SK-N-SH treated with all-trans-retinoic acid at 6 μM for 48 hours (cell line): ENCODE data around the gene MSRB1.

Experiments used
- ATAC-seq: fragments of 200-7000 bp; cut with Tn5 transposase; 3 replicates; pipeline ENCODE4 v1.9.1; 2020; ENCODE audit warnings: mild to moderate bottlenecking, moderate library complexity
- BACH2 ChIP-seq: fragments of 250-450 bp; sonication (Bioruptor Pico); IDR thresholded peaks from 2 replicates; pipeline ENCODE4 v1.9.0; 2021; ENCODE audit warnings: mild to moderate bottlenecking, borderline replicate concordance
- CSDC2 ChIP-seq: fragments of 250-450 bp; sonication (Bioruptor Pico); IDR thresholded peaks from 2 replicates; pipeline ENCODE4 v1.5.0; 2020; ENCODE audit warnings: mild to moderate bottlenecking, moderate library complexity
- ISL1 ChIP-seq: fragments of 250-450 bp; sonication (Bioruptor Pico); IDR thresholded peaks from 2 replicates; pipeline ENCODE4 v2.1.2; 2022; ENCODE audit warnings: mild to moderate bottlenecking, moderate library complexity
- OSR1 ChIP-seq: fragments of 250-450 bp; sonication (Bioruptor Pico); IDR thresholded peaks from 2 replicates; pipeline ENCODE4 v1.8.0; 2022; ENCODE audit warnings: moderate library complexity, mild to moderate bottlenecking, inconsistent platforms
- PPARA ChIP-seq: fragments of 250-450 bp; sonication (Bioruptor Pico); IDR thresholded peaks from 2 replicates; pipeline ENCODE4 v1.5.0; 2020; ENCODE audit warnings: mild to moderate bottlenecking, borderline replicate concordance
- RARB ChIP-seq: fragments of 250-450 bp; sonication (Bioruptor Pico); IDR thresholded peaks from 2 replicates; pipeline ENCODE4 v1.8.0; 2021; ENCODE audit warnings: mild to moderate bottlenecking, moderate library complexity
- TCF4 ChIP-seq: fragments of 250-450 bp; sonication (Bioruptor Pico); IDR thresholded peaks from 2 replicates; pipeline ENCODE4 v1.8.0; 2021; ENCODE audit warnings: mild to moderate bottlenecking, moderate library complexity, borderline replicate concordance
- TOX ChIP-seq: fragments of 250-450 bp; sonication (Bioruptor Pico); IDR thresholded peaks from 2 replicates; pipeline ENCODE4 v1.8.0; 2021; ENCODE audit warnings: mild to moderate bottlenecking, moderate library complexity, borderline replicate concordance
- ZC3H10 ChIP-seq: fragments of 250-450 bp; sonication (Bioruptor Pico); IDR thresholded peaks from 2 replicates; pipeline ENCODE4 v1.5.1; 2021; ENCODE audit warnings: mild to moderate bottlenecking, moderate library complexity
- ZFP3 ChIP-seq: fragments of 250-450 bp; sonication (Bioruptor Pico); IDR thresholded peaks from 2 replicates; pipeline ENCODE4 v1.5.0; 2020; ENCODE audit warnings: mild to moderate bottlenecking, moderate library complexity
- ZNF70 ChIP-seq: fragments of 450-650 bp; formaldehyde crosslinking; IDR thresholded peaks from 2 replicates; pipeline ENCODE4 v1.5.0; 2020; ENCODE audit warnings: mild to moderate bottlenecking, moderate library complexity
- ZNF8 ChIP-seq: fragments of 450-650 bp; formaldehyde crosslinking; IDR thresholded peaks from 2 replicates; pipeline ENCODE4 v1.5.0; 2020; ENCODE audit warnings: mild to moderate bottlenecking, moderate library complexity
- TF ChIP-seq, protein P1 (sequence below): fragments of 250-450 bp; sonication (Bioruptor Pico); IDR thresholded peaks from 2 replicates; pipeline ENCODE4 v1.5.1; 2020; ENCODE audit warnings: low read depth, mild to moderate bottlenecking, moderate library complexity
- TF ChIP-seq, protein P2 (sequence below): fragments of 250-450 bp; sonication (Bioruptor Pico); IDR thresholded peaks from 2 replicates; pipeline ENCODE4 v1.5.1; 2021; ENCODE audit warnings: mild to moderate bottlenecking, moderate library complexity
- TF ChIP-seq, protein P3 (sequence below): fragments of 250-450 bp; sonication (Bioruptor Pico); IDR thresholded peaks from 2 replicates; pipeline ENCODE4 v1.5.0; 2020; ENCODE audit warnings: mild to moderate bottlenecking, moderate library complexity

MSRB1 gene

DNA sequence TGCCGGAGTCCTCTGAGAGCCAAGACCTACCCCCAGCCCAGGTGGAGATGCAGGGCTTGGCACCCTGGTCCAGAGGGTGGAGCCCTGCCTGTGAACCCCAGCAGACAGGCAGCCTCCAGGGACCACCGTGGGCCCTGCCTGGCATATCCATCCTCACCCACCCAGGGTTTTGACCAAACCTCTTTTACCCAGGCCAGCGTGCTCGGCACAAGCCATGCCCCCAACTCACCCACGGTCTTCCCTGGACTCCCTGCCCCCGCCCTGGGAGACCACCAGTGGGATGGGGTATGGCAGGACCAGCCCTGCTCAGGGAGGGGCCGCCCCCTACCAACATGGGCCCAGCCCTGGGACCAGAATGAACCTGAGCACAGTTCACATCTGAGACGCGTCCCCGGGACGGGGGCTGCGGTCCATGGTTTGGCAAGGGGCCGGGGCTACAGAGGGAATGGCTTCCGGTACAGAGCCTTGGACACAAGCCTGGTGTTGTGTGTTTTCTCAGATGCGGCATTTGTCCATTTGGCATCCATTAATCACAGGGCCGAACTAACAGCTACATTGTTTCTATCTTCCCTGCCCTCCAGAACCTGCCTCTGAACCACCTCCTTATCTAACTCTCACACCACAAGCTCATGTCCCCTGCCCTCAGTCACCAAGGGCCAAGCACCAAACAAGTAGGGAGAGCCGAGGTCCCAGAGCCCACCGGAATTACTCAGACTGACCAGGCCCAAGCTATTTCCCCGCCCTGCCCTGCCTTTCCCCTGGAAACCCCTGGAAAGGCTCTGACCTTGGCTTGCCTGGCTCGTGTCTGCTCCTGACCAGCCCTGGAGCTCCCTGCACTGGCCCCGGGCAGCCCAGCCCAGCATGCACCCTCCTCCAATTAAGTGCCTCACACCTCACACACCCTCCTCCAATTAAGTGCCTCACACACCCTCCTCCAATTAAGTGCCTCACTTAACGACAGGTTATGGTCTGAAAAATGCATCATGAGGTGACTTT is 38.9 kb downstream of the MSRB1 start:
- ATAC-seq: no peak
- TF ChIP-seq ZNF8: no peak
- TF ChIP-seq, protein P1, sequence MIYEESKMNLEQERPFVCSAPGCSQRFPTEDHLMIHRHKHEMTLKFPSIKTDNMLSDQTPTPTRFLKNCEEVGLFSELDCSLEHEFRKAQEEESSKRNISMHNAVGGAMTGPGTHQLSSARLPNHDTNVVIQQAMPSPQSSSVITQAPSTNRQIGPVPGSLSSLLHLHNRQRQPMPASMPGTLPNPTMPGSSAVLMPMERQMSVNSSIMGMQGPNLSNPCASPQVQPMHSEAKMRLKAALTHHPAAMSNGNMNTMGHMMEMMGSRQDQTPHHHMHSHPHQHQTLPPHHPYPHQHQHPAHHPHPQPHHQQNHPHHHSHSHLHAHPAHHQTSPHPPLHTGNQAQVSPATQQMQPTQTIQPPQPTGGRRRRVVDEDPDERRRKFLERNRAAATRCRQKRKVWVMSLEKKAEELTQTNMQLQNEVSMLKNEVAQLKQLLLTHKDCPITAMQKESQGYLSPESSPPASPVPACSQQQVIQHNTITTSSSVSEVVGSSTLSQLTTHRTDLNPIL (CRISPR knock-in tag): no peak
- TF ChIP-seq TCF4 (CRISPR knock-in tag): no peak
- no peak for TF ChIP-seq BACH2 (CRISPR knock-in tag)
- no peak for TF ChIP-seq CSDC2 (CRISPR knock-in tag)

DNA sequence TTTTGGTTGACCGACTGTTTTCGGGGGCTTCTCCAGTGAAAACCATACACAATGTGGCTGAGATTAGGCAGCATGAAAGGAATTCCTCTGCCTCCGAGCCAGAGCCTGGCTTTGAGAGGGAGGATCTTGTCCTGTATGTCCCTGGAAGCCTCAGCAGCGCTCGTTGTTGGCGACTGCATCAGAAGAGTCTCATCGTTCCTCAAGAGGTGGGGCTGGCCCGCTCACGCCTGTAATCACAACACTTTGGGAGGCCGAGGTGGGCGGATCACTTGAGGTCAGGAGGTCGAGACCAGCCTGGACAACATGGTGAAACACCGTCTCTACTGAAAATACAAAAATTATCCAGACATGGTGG is 39.8 kb downstream of the MSRB1 start:
- no peak for TF ChIP-seq OSR1
- TF ChIP-seq ZFP3 (CRISPR knock-in tag): no peak
- TF ChIP-seq, protein P1 (CRISPR knock-in tag): no peak
- ATAC-seq: no peak

DNA sequence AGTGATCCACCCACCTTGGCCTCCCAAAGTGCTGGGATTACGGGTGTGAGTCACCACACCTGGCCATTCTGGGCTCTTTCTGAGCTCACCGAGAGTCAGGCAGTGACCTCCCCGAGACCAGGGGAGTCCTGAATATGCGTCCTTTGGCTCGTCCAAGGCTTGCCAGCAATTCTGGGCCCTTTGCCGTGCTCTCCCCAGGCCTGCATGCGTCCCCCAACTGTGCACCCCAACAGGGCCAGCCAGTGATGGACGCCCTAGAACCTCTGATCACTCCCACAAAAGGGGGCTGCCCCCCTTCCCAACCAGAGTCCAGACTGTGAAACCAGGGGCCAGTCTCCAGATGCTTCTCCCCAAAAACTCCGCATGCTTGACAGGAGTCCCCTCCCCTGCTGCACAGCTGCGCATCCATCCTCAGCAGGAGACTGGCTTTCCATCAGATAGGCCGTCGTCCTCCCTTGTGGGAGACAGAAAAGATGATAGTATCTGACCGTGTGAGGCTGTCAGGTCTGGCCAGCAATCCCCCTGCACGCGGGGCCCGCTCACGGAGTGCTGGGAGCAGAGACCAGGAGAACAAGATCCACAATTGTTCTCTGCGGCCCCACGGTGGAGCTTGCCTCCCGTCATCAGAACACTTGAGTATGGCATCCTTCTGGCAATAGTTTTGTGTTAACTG is 40.3 kb downstream of the MSRB1 start:
- TF ChIP-seq ZFP3 (CRISPR knock-in tag) (no peak), ZNF70 (no peak), ZC3H10 (CRISPR knock-in tag) (no peak), ZNF8 (no peak), ISL1 (CRISPR knock-in tag) (no peak), CSDC2 (CRISPR knock-in tag) (no peak), TOX (CRISPR knock-in tag) (no peak), RARB (CRISPR knock-in tag) (no peak)
- TF ChIP-seq, protein P1 (CRISPR knock-in tag): no peak
- TF ChIP-seq, protein P2, sequence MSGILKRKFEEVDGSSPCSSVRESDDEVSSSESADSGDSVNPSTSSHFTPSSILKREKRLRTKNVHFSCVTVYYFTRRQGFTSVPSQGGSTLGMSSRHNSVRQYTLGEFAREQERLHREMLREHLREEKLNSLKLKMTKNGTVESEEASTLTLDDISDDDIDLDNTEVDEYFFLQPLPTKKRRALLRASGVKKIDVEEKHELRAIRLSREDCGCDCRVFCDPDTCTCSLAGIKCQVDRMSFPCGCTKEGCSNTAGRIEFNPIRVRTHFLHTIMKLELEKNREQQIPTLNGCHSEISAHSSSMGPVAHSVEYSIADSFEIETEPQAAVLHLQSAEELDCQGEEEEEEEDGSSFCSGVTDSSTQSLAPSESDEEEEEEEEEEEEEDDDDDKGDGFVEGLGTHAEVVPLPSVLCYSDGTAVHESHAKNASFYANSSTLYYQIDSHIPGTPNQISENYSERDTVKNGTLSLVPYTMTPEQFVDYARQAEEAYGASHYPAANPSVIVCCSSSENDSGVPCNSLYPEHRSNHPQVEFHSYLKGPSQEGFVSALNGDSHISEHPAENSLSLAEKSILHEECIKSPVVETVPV (CRISPR knock-in tag): no peak
- TF ChIP-seq, protein P3, sequence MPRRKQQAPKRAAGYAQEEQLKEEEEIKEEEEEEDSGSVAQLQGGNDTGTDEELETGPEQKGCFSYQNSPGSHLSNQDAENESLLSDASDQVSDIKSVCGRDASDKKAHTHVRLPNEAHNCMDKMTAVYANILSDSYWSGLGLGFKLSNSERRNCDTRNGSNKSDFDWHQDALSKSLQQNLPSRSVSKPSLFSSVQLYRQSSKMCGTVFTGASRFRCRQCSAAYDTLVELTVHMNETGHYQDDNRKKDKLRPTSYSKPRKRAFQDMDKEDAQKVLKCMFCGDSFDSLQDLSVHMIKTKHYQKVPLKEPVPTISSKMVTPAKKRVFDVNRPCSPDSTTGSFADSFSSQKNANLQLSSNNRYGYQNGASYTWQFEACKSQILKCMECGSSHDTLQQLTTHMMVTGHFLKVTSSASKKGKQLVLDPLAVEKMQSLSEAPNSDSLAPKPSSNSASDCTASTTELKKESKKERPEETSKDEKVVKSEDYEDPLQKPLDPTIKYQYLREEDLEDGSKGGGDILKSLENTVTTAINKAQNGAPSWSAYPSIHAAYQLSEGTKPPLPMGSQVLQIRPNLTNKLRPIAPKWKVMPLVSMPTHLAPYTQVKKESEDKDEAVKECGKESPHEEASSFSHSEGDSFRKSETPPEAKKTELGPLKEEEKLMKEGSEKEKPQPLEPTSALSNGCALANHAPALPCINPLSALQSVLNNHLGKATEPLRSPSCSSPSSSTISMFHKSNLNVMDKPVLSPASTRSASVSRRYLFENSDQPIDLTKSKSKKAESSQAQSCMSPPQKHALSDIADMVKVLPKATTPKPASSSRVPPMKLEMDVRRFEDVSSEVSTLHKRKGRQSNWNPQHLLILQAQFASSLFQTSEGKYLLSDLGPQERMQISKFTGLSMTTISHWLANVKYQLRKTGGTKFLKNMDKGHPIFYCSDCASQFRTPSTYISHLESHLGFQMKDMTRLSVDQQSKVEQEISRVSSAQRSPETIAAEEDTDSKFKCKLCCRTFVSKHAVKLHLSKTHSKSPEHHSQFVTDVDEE: no peak

GRCh38 chr16:1900452-1900774 is 42.6 kb downstream of the MSRB1 start:
- no peak for ATAC-seq
- TF ChIP-seq, protein P2 (CRISPR knock-in tag): no peak
- TF ChIP-seq PPARA (CRISPR knock-in tag) (no peak), RARB (CRISPR knock-in tag) (no peak)

More for the DNA sequence above, 40.3 kb downstream of the MSRB1 start:
- no peak; the same call in 2 of the 3 replicates for ATAC-seq
